Measurements from ENCODE around the gene ART4.

Gene ART4

GRCh38 chr12:14828892-14829291 is 14.4 kb downstream of the ART4 start:
- no peak overlapping the region for H3K4me3 ChIP-seq (ENCODE audit: low read depth, low read length)
- TF ChIP-seq CTCF (IDR thresholded peaks at IDR 0.05; ENCODE audit: low read depth, low read length): no peak

DNA sequence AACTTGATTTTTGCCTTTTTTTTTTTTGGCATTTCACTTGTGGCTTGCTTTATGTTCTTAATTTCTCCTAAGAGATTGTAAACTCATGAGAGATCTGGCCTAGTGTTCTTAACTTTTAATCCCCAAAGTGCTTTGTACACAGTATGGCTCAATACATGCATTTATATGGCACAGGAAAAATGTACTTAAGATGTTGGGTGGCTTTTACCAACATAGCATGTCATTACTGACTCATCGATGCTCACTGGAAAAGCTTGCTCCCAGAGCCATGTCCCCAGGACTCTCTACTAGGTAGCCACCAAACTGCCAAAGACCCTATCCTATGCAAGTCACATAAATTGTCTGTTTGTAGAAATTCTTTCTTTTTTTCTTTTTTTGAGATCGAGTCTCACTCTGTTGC is 16.3 kb downstream of the ART4 start:
- no peak overlapping the region for H3K4me3 ChIP-seq (ENCODE audit: low read depth, low read length)
- TF ChIP-seq CTCF (IDR thresholded peaks at IDR 0.05; ENCODE audit: low read depth, low read length): no peak

DNA sequence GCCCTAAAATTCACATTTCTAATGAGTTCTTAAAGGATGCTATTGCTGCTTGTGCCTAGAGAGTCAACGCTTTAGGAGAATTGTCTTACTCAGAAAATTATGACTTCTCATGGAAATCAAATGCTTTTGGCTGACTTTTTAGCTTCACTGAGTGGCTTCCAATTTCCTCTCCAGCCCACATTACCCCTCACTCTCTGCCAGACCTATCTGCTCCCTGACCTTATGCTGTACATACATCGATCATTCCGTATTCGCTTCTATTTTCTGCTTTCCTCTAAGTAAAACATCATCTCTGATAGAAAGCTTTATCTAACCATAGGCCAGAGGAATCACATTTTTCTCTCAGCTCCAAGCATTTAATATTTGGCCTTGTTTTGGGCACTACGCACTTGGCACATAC is 16.8 kb downstream of the ART4 start:
- no peak for TF ChIP-seq CTCF (IDR thresholded peaks at IDR 0.05; ENCODE audit: low read depth, low read length)
- H3K4me3 ChIP-seq (ENCODE audit: low read depth, low read length): no peak overlapping the region

DNA sequence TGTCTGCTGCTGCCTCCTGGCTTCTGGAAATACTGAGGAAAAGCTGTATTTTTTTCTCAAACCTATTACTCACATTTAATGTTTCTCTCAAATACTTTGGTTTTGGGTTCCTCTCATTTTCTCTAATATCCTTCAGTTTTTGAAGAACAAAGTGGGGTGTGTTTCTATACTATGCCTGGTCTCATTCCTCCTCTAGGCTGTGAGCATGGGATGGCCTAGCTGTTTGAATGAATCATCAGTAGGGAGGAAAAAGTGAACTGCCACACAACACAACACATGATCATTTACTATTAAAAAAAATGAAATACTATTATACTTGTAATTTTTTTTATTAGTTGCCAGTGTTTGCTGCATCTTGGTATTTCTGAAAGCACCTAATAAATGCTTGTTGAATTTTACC is 18.1 kb downstream of the ART4 start:
- TF ChIP-seq CTCF (IDR thresholded peaks at IDR 0.05; ENCODE audit: low read depth, low read length): no peak
- H3K4me3 ChIP-seq (ENCODE audit: low read depth, low read length): no peak overlapping the region

DNA sequence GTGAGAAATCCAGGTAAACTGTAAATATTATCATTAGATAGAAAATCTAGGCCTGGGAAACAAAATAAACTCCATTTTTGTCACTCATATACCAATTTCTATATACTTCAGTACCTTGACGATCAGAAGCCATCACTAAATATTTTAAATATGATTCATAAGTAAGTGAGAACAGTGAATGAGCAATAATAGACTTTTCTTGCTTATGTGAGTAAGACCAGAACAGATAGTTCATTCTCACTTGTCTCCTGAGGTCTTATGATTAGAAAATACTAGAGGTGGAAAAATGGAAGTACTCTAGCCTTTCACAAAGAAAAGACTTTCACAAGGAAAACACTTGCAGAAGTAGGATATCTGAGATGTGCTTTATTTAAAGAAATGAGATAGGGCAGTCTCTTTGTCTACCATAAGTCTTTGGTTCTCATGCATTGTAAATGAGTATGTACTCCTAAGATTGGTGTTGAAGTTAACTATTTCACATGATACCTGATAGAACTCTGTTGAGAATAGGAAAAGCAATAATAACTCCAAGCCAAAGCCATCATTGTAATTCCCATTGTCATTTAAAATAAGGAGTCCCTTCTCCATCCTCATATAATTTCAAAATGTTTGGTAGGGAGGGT is 19.2 kb downstream of the ART4 start:
- TF ChIP-seq CTCF (IDR thresholded peaks at IDR 0.05; ENCODE audit: low read depth, low read length): no peak
- no peak overlapping the region for H3K4me3 ChIP-seq (ENCODE audit: low read depth, low read length)

DNA sequence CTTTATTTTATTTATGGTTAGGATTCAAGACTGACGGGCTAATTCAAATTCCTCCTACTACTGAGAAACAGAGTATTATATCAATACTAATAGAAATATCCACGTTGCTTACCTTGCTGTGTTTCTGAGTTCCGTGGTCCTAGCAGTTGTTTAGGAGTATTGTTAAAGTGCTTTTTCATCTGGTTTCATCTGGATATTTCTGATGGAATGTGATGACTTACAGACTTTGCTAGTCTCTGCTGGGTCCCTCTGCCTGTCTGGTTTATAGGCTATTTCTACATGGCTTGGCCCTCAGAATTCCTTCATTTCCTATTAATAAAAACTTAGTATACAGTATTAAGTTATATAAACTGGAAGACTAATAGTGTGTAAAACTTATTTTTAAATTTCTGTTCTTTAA is 29.3 kb downstream of the ART4 start, which contains the start of gene SMCO3:
SMCO3 (minus strand) TSS at position 169 of the 400 bp plus-strand sequence. CDS start 7,502 bp downstream, outside the sequence.
- no peak within 1 kb of the TSS for H3K4me3 ChIP-seq (ENCODE audit: low read depth, low read length)
- no peak for TF ChIP-seq CTCF (IDR thresholded peaks at IDR 0.05; ENCODE audit: low read depth, low read length)

DNA sequence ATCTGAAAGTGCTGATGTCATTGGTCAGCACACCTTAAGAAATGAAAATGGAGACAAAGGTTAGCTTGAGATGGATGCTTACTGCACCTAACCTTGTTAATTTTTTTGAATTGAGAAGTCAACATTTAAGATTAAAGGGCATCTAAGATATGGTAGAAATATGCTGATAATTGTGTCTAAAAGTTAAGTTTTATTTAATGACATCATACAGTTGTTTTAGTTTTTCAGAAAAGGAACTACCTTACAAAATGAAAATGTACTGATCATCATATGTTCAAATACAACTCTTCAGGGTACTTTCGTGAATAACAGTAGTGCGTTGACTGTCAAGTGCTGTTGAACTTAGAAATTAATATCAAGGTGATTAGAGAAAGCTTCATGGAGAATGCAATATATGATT is 31.8 kb downstream of the ART4 start:
- TF ChIP-seq CTCF (IDR thresholded peaks at IDR 0.05; ENCODE audit: low read depth, low read length): no peak

More for the DNA sequence above, 31.8 kb downstream of the ART4 start:
- H3K4me3 ChIP-seq (ENCODE audit: low read depth, low read length): no peak overlapping the region
